GM12872 (cell line): Measurements from ENCODE around the gene FOXN3.
A peak's percentile ranks its signal among the peaks of the same experiment; 100 is the strongest.

Experiments used
- CTCF ChIP-seq: IDR thresholded peaks from 3 replicates; pipeline ENCODE4 v1.5.1; 2011; ENCODE audit warnings: low read depth, mild to moderate bottlenecking, low read length, moderate library complexity; ENCODE audit not compliant: insufficient read depth

The FOXN3 gene

GRCh38 chr14:89339579-89339978, 77.5 kb downstream of the FOXN3 start:
- TF ChIP-seq CTCF: no peak

- no peak for TF ChIP-seq CTCF
Measured at GRCh38 chr14:89339158-89339557, 77.9 kb downstream of the FOXN3 start.

- TF ChIP-seq CTCF: peak; percentile 46; the same call in 2 of the 3 replicates
Measured at GRCh38 chr14:89336338-89336737, 80.7 kb downstream of the FOXN3 start.

- no peak for TF ChIP-seq CTCF
Measured at GRCh38 chr14:89332031-89332430, 85.0 kb downstream of the FOXN3 start.

GRCh38 chr14:89331398-89331797, 85.6 kb downstream of the FOXN3 start:
- no peak for TF ChIP-seq CTCF

- no peak for TF ChIP-seq CTCF
Measured at GRCh38 chr14:89330236-89331002, 86.6 kb downstream of the FOXN3 start.

- no peak for TF ChIP-seq CTCF
Measured at GRCh38 chr14:89327771-89328212, 89.2 kb downstream of the FOXN3 start.
